Stomach (tissue), 9 donors: ENCODE data around the gene FGFR2. TPM values are rescaled to one million over a fixed set of nuclear protein-coding genes. Genes with fewer than 3 reads are reported as not detected.

Source experiments
- DNase-seq, 2 donors: peaks; one replicate each; pipeline versions ENCODE4 v3.0.0 to v3.0.0-alpha.2; 2013 to 2019
- H3K27ac ChIP-seq, 5 donors: fragments of 200-600 bp in 4 of 5; sonication (generic) in 4 of 5; one replicate each; pipeline ENCODE4 v1.5.1; 2013 to 2019; ENCODE audit warnings: mild to moderate bottlenecking in 1 of 5, moderate library complexity in 1 of 5
- H3K27me3 ChIP-seq, 3 donors: fragments of 200-600 bp; sonication (generic); one replicate each; pipeline ENCODE4 v1.5.1; 2017 to 2019; ENCODE audit warnings: mixed run types in 1 of 3
- H3K36me3 ChIP-seq, 4 donors: fragments of 200-600 bp; sonication (generic); 1 replicate in 3 of 4; 2 replicates in 1 of 4; pipeline ENCODE4 v1.5.1; 2016 to 2019
- H3K4me1 ChIP-seq, 4 donors: fragments of 200-600 bp; sonication (generic); one replicate each; pipeline ENCODE4 v1.5.1; 2016 to 2019
- H3K4me3 ChIP-seq, 4 donors: fragments of 200-600 bp; sonication (generic) in 3 of 4; one replicate each; pipeline ENCODE4 v1.5.1; 2016 to 2019; ENCODE audit warnings: mild to moderate bottlenecking in 1 of 4
- H3K9me3 ChIP-seq, 4 donors: fragments of 200-600 bp; sonication (generic); one replicate each; pipeline ENCODE4 v1.5.1; 2016 to 2019
- CTCF ChIP-seq, 7 experiments: fragments of 450-650 bp in 4 of 7; fragments of 200-600 bp in 3 of 7; sonication (generic) in 3 of 7; IDR thresholded peaks; one replicate each; pipeline ENCODE4 v1.5.1; 2016 to 2019; ENCODE audit warnings: antibody characterized with exemption in 7 of 7, control low read depth in 2 of 7, mild to moderate bottlenecking in 1 of 7
- EP300 ChIP-seq: sonication (generic); formaldehyde crosslinking; IDR thresholded peaks from one replicate; pipeline ENCODE4 v1.6.1; 2017; ENCODE audit warnings: antibody characterized with exemption
- POLR2A ChIP-seq, 4 donors: fragments of 450-650 bp; IDR thresholded peaks; one replicate each; pipeline ENCODE4 v1.6.1; 2016; ENCODE audit warnings: antibody characterized with exemption in 4 of 4, control low read depth in 2 of 4, mild to moderate bottlenecking in 1 of 4, moderate library complexity in 1 of 4
- POLR2AphosphoS5 ChIP-seq, 3 donors: sonication (generic); formaldehyde crosslinking; IDR thresholded peaks; one replicate each; pipeline ENCODE4 v1.6.1; 2016; ENCODE audit warnings: antibody characterized with exemption in 3 of 3
- WGBS, 5 donors: extraction: QIAGEN DNeasy Blood & Tissue Kit in 3 of 5; methylation state at CpG; one replicate each; pipeline versions ENCODE4 v1.1.5 to v1.1.7; 2013 to 2018; 5-methylcytosine and 5-hydroxymethylcytosine counted together
- intact Hi-C: fragments of 100-400 bp; cut with DNase I; formaldehyde crosslinking; loops from one replicate; pipeline ENCODE4 v1.15.1; 2023; ENCODE audit warnings: low total_unique reads
- polyA plus RNA-seq, 3 donors: library from polyadenylated mRNA; stranded (reverse); fragments of 200-250 nt; gene quantifications; one replicate each; pipeline ENCODE4 v1.2.3, GENCODE V29; 2013
- total RNA-seq, 5 donors: library from RNA; depleted of rRNA; stranded (reverse); fragments of >200 nt; gene quantifications; one replicate each; pipeline versions ENCODE4 v1.1.0 to v1.2.3, GENCODE V29; 2014 to 2016
- donor health status: healthy with polysubstance abuse.
- donor health status: Bipolar disorder and iron deficiency.
- donor health status: healthy.

FGFR2 gene
- total and polyA plus RNA-seq, 8 donors, result 3.9 to 170 (median 18.1) TPM

- no peaks in the 10 kb centered on the region for H3K9me3 ChIP-seq
- H3K27ac ChIP-seq, result no peak overlapping the region
- intact Hi-C loops, result no loop called here
- no peaks in the 10 kb centered on the region for H3K4me1 ChIP-seq
- peaks cover 0 to 15% (median 8%) of the 10 kb centered on the region in 4 donors for H3K36me3 ChIP-seq
- DNase-seq, result no peak
- TF ChIP-seq CTCF (IDR thresholded peaks at IDR 0.05), result no peak
- TF ChIP-seq POLR2A (IDR thresholded peaks at IDR 0.05), result no peak
- no peak for TF ChIP-seq POLR2AphosphoS5 (IDR thresholded peaks at IDR 0.05)
- no peak for TF ChIP-seq EP300
- no peak overlapping the region for H3K4me3 ChIP-seq
- H3K27me3 ChIP-seq, result peaks cover 0 to 3% (median 0%) of the 10 kb centered on the region in 3 donors
- 80 to 85% (median 83%) methylated on average over 8 of the region's 8 CpGs for WGBS, 5 donors
Observed at GRCh38 chr10:121514141-121514865, 83.9 kb downstream of the FGFR2 start.

- WGBS, 5 donors, result 82 to 85% (median 83%) methylated on average over 5 of the region's 5 CpGs
- H3K9me3 ChIP-seq, result no peaks in the 10 kb centered on the region
- no peak overlapping the region for H3K27ac ChIP-seq
- DNase-seq, result no peak
- intact Hi-C loops, result no loop called here
- H3K36me3 ChIP-seq, result peaks cover 0 to 11% (median 8%) of the 10 kb centered on the region in 4 donors
- H3K27me3 ChIP-seq, result peaks cover 0 to 3% (median 0%) of the 10 kb centered on the region in 3 donors
- no peak overlapping the region for H3K4me3 ChIP-seq
- H3K4me1 ChIP-seq, result no peaks in the 10 kb centered on the region
- TF ChIP-seq EP300 (no peak), POLR2A (IDR thresholded peaks at IDR 0.05) (no peak), CTCF (IDR thresholded peaks at IDR 0.05) (no peak), POLR2AphosphoS5 (IDR thresholded peaks at IDR 0.05) (no peak)
Observed at GRCh38 chr10:121511943-121512342, 86.3 kb downstream of the FGFR2 start.

- H3K27me3 ChIP-seq, result peaks cover 0 to 3% (median 0%) of the 10 kb centered on the region in 3 donors
- no peak overlapping the region for H3K27ac ChIP-seq
- no peaks in the 10 kb centered on the region for H3K4me1 ChIP-seq
- TF ChIP-seq POLR2A (IDR thresholded peaks at IDR 0.05), result no peak
- TF ChIP-seq CTCF (IDR thresholded peaks at IDR 0.05), result no peak
- no peak for TF ChIP-seq POLR2AphosphoS5 (IDR thresholded peaks at IDR 0.05)
- TF ChIP-seq EP300, result no peak
- no peak for DNase-seq
- WGBS, 5 donors, result 82 to 96% (median 90%) methylated on average over 4 of the region's 4 CpGs
- intact Hi-C loops, result no loop called here
- H3K36me3 ChIP-seq, result peaks cover 0 to 11% (median 8%) of the 10 kb centered on the region in 4 donors
- H3K9me3 ChIP-seq, result no peaks in the 10 kb centered on the region
- H3K4me3 ChIP-seq, result no peak overlapping the region
Observed at GRCh38 chr10:121511460-121511859, 86.8 kb downstream of the FGFR2 start.

- no peaks in the 10 kb centered on the region for H3K9me3 ChIP-seq
- no peak for TF ChIP-seq POLR2AphosphoS5 (IDR thresholded peaks at IDR 0.05)
- TF ChIP-seq CTCF (IDR thresholded peaks at IDR 0.05), result no peak
- no peak for TF ChIP-seq POLR2A (IDR thresholded peaks at IDR 0.05)
- no peak for TF ChIP-seq EP300
- DNase-seq, result no peak
- intact Hi-C loops, result no loop called here
- peaks cover 0 to 9% (median 8%) of the 10 kb centered on the region in 4 donors for H3K36me3 ChIP-seq
- no peaks in the 10 kb centered on the region for H3K4me1 ChIP-seq
- H3K4me3 ChIP-seq, result no peak overlapping the region
- peaks cover 0 to 3% (median 0%) of the 10 kb centered on the region in 3 donors for H3K27me3 ChIP-seq
- no peak overlapping the region for H3K27ac ChIP-seq
- WGBS, 5 donors, result 81 to 91% (median 84%) methylated on average over 14 of the region's 14 CpGs
Observed at GRCh38 chr10:121510201-121510771, 88.0 kb downstream of the FGFR2 start.
